NCI-H2171 (cell line): ENCODE results near the gene KNG1.

Experiments
- DNase-seq: peaks from one replicate; lab custom pipeline; 2025; lab: John Stamatoyannopoulos, UW

Gene KNG1

GRCh38 chr3:186775999-186776398 is 58.8 kb downstream of the KNG1 start:
- no peak for DNase-seq

DNA sequence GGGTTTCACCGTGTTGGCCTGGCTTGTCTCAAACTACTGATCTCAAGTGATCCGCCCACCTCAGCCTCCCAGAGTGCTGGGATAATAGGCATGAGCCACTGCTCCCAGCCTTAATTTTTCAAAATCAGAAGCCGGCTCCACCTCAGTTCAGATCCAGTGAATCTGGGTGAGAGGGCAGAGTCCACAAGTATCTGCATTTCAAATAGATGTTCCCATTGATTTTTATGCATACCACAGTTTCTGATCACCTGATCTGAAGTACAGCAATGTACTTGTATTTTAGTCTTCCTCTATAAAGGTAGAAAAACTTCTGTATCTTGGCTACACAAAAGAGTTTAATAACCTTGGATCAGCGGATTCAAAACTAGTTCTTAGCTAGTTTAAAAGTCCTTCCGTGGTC is 62.0 kb downstream of the KNG1 start:
- no peak for DNase-seq

- DNase-seq, result peak; percentile 44
Observed at GRCh38 chr3:186782542-186783057, 65.4 kb downstream of the KNG1 start.

- DNase-seq, result peak; percentile 86
Observed at GRCh38 chr3:186783058-186783730, 66.0 kb downstream of the KNG1 start, which contains the start of gene EIF4A2. Gene EIF4A2, plus strand, starts transcription at chr3:186783577. Its CDS starts 34 bp downstream, at chr3:186783611.

GRCh38 chr3:186783731-186784515 is 66.8 kb downstream of the KNG1 start:
- DNase-seq, result peak; percentile 55

GRCh38 chr3:186784820-186785494 is 67.8 kb downstream of the KNG1 start:
- no peak for DNase-seq

- DNase-seq, result no peak
Observed at GRCh38 chr3:186785495-186786018, 68.4 kb downstream of the KNG1 start.

DNA sequence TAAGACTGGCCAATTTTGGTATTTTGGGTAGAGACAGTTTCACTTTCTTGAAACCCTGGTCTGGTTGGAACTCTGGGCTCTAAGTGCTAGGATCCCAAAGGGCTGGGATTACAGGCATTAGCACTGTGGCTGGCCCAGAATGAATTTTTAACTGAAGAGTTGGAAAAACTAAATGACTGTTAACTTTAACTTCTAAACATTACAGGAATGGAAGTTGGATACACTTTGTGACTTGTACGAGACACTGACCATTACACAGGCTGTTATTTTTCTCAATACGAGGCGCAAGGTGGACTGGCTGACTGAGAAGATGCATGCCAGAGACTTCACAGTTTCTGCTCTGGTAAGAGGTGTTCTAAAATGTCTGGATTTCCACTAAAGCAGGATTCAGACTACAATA is 69.8 kb downstream of the KNG1 start:
- no peak for DNase-seq

- DNase-seq, result no peak
Observed at GRCh38 chr3:186787642-186788481, 70.7 kb downstream of the KNG1 start.

GRCh38 chr3:186788482-186789370 is 71.6 kb downstream of the KNG1 start:
- DNase-seq, result no peak

- no peak for DNase-seq
Observed at GRCh38 chr3:186789554-186790260, 72.5 kb downstream of the KNG1 start.

- no peak for DNase-seq
Observed at GRCh38 chr3:186790261-186790981, 73.3 kb downstream of the KNG1 start.
